DLD1 (cell line): ENCODE data around the gene ADARB1.

Experiments
- in situ Hi-C: cut with HindIII; loops from 2 replicates; pipeline ENCODE4 v1.10.0; 2017; ENCODE audit warnings: low sequenced_read_pairs

ADARB1 gene

DNA sequence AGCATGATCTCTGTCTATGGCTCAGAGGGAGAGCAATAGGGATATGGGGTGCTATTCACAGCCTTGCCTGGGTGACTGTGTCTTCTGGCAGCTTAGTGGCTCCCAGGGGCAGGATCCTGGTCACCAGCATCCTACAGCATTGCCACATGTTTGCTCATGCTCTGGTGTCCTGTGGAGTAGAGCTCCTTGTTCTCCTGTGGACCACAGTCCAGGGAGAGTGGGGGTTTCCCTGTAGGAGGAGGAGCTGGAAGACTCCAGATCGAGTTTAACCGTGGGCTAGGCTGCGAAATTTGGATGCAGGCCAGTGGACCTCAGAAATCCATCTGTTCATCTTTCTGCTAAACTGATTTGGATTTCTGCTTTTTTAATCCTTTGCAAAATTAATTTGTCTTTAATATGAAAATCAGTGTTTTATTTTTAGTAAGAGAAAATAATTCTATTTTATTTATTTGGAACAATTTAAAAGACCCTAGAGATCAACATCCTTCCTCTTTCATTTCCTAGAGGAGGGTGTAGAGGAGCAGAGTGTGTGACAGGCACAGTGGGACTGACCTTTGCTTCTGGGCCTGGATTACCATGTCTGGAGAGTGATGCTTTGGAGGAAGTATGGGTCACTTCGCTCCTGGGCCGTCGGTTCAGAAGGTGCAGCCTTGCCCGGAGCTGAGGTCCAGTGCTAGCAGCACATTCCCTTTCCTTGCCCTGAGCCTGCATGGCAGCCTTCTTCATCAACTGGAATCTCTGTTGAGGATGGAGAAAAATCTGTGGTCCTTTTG is 17.4 kb downstream of the ADARB1 start:
- in situ Hi-C loops = no loop called here

DNA sequence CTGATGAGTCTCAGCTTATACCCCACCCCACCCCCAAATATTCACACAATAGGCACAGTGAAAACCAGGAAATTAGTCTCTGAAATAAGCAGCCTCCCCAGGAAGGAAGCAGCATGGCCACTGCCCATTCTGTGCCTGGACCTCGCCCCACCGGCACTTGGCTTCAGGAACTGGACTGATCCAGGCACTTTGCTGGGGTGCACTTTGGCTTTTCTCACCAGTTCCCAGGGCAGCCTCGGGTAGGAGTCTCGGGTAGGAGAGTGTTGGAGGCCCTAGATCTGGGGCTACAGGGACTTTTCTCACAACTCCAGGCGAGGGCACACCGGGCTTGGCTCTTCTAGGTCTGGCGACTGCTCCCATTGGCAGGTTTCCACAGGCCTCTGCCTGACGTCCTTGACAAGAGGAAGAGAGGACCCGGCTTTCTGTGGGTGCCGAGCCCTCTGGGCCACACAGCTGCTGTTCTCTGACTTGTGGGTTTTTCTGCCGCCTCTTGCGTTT is 18.7 kb downstream of the ADARB1 start:
- in situ Hi-C loops = no loop called here

- in situ Hi-C loops = no loop called here
These were observed 20.0 kb downstream of the ADARB1 start for GRCh38 chr21:45094412-45094811.

DNA sequence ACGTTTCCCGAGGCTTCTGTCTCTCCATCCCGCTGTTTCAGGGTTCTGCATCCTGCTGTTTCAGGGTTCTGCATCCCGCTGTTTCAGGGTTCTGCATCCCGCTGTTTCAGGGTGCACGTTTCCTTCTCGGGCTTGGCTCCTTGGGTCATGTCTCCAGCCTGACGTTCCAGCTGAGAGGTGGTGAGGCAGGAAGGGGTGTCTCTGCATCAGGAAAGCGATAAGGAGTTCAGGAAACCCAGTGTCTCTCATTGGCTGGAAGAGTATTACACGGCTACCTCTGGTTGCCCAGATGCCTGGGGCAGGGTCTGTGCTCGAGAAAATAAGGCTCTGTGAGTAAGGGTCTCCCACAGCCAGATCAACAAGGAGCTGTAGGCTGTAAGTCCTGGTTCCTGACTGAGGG is 21.1 kb downstream of the ADARB1 start:
- in situ Hi-C loops = no loop called here

GRCh38 chr21:45096217-45096616 is 21.8 kb downstream of the ADARB1 start:
- in situ Hi-C loops = no loop called here

DNA sequence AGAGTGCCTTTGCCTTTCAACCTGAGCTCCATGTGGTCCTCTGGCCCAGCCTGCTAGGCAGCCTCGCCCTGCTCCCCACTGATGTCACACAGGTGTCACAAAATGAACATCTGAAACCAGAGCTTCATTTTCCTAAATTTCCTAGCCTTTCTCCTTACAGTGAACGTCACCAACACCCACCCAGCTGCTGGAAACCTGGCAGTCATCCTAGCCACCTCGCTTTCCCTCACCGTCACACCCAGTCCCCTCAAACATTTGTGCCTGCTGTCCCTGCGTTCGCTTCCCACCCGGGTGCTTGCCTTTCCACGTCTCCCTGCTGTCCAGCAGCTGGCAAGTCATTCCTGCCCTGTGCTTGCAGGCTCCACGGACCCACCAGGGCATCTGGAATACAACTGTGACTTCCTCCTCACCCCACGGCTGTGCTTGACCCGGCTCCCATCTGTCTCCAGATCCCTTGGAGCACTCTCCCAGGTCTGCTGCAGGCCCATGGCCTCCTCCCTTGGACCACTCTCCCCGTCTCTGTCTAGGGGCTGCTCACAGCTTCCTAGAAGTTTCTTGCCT is 23.5 kb downstream of the ADARB1 start:
- in situ Hi-C loops = no loop called here

DNA sequence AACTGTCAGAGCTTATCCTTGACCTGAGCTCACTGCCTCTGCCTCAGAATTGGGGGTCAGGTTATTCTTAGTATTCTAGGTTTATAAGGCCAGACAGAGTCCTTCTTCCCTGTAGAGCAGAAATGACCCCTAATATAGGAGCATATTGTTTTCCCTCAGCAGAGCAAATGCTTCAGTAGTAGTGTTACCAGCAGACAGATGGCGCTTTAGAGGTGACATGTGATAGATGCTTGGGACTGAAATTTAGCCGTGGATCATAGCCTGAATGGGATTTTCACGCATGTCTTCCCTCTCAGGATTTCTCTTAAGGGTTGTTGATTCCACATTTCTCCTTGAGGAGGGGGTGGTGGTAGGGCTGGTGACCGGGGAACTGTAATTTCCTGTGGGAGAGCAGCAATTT is 24.5 kb downstream of the ADARB1 start:
- in situ Hi-C loops = no loop called here

DNA sequence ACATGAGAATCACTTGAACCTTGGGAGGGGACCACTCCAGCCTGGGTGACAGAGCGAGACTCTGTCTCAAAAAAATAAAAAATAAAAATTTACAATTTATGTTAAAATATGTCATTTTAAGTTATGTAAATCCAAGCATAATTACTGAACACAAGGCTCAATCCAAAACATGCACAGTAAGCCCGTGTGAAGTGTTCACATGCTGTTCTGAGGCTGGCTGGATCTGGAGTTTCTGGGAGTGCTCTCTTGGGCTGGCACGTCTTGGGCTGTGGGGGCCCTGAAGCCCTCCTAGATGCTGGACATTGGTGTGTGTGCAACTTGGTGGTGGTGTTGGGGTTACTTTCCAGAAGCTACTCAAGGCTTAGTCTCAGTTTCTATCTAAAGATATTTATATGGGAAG is 25.2 kb downstream of the ADARB1 start:
- in situ Hi-C loops = no loop called here

- in situ Hi-C loops = no loop called here
These were observed 26.5 kb downstream of the ADARB1 start for GRCh38 chr21:45100866-45101265.

DNA sequence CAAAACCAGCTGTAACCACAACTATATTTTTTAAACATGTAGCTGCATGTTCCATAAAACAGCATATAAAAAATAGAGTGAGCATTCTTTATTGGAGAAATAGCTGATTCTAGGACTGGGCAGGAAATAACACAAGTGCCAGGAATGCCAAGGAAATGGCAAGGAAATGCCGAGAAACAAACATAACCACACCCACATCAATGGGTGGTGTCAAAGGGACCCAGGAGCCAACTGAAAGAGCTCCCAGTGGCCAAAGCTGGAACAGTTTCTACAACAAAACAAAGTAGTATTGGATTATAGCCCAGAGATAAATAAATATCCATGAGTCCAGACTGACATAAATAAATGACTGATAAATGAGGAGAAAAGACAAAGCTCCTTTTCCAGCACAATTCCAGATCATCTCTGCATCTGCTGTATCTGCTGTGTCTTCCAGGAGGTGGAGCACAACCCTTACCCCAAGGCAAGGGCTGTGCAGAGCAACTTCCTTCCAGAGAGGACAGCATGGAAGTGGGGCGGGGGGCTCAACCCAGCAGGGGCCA is 28.1 kb downstream of the ADARB1 start:
- in situ Hi-C loops = no loop called here

DNA sequence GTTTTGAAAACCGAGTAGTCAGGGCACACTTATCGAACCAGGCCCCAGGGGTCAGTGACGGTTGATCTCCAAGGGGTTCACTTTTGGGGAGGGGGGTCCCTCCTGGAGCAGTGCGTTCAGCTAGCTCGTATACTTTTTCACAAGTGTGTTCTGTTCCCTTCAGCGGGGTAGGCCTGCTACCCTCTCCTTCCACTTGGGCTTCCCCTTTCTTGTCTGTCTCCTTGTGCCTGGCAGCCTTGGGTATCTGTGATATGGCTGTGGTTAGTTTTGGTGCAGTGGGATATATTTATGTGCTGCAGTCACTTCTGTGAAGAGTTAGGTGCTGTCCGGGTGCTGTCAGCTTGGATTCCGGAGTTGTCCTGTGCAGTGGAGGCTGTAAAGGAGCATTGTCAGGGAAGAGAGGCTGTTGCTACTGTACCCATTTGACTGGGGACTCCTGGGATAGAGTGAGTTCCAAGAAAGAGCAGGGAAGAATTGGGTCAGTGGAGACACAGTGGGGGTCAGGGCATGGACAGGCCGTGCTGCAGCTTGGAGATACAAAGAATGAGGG is 29.7 kb downstream of the ADARB1 start:
- in situ Hi-C loops = no loop called here

GRCh38 chr21:45104560-45104959 is 30.2 kb downstream of the ADARB1 start:
- in situ Hi-C loops = no loop called here

DNA sequence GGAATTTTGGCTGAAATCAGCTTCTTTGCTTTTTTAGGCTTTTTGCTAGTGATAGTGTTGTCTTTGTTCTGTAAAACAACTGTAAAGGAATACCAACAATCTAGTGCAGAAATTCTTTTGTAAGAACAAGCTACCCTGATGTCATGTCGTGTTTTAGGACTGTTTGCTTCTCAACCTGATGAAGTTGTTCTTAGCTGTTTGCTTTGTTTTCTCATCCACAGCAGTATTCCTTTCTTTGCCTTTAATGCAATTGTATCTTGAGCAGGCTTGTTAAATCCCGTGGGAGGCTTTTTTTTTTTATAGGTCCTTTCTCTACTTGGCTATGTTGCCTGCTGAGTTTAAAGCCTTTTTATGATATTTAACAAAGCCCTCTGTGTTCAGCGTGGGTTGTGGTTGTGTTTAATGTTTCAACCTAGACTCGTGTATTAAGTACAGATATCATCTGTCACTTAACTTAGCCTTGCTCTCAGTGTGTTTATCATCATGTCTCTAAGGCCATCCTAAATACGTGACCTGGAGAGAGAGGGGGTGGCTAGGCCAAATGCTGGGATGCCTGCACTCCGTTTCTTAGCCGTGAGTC is 31.6 kb downstream of the ADARB1 start:
- in situ Hi-C loops = no loop called here

DNA sequence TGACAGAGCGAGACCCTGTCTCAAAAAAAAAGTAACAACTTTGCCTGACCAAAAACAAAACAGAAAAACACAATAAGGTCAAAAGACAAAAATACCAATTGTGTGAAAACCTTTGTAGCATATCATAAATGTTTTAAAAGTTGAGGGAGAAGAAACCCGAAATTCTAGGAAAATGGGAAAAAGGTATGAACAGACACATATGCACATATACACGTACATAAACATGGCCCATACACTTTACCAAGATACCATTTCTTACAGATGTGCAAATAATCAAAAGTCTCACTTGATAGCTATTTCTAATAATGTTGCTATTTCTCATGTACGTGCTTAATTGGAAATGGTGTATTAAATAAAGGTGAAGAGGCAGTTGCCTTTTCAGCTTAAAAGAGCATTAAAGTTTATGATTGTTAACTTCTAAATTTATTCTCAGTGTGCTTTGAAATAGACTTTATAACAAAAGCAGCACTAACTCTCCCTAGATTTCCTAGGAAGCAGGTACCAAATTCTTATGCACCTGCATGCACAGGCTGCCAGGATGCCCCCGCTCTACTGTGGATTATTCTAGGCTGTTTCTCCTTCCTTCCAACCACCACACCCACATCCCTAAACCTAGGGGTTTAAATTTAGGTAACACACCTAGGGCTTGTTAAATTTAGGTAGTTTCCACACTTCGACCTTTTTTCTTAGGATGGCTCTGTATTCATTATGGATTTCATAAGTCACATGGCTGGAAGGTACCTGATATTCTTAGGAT is 33.8 kb downstream of the ADARB1 start:
- in situ Hi-C loops = no loop called here

DNA sequence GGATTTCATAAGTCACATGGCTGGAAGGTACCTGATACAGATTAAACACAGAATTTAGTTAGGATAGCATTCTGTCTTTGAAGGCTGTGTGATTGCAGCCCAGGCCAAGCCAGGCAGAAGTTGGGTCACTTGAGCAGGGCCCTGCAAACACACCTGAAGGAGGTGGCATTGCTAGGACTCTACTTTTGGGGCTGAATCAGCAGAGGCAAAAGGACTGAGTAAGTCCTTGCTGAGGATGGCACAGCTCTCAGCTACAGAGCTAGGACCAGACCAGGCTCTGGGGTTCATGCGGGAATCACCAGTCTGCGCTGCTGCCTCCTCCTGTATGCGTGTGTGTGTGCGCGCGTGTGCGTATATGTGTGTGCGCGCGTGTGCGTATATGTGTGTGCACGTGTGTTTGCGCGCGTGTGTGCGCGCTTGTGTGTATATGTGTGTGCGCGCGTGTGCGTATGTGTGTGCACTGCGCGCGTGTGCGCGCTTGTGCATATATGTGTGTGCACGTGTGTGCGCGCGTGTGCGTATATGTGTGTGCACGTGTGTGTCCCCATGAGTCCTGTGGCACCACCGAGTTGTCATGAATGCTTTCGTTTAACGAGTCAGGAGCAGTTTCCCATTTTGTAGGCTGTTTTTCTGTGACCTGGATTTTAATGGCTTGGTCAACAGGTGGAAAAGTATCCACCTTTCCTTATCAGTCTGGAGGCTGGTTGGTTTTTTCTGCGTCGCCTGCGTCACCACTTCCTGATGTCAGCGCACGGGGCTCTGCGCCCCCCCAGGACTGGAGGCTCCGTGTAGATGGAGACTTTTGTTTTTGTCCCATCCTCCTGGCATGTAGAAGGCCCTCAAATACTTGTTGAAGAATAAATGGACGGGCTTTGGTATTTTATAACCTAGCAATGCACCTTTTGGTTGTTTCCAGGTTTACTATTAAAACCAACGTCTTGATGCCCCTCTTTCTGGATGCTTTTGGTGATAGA is 34.7 kb downstream of the ADARB1 start:
- in situ Hi-C loops = no loop called here

DNA sequence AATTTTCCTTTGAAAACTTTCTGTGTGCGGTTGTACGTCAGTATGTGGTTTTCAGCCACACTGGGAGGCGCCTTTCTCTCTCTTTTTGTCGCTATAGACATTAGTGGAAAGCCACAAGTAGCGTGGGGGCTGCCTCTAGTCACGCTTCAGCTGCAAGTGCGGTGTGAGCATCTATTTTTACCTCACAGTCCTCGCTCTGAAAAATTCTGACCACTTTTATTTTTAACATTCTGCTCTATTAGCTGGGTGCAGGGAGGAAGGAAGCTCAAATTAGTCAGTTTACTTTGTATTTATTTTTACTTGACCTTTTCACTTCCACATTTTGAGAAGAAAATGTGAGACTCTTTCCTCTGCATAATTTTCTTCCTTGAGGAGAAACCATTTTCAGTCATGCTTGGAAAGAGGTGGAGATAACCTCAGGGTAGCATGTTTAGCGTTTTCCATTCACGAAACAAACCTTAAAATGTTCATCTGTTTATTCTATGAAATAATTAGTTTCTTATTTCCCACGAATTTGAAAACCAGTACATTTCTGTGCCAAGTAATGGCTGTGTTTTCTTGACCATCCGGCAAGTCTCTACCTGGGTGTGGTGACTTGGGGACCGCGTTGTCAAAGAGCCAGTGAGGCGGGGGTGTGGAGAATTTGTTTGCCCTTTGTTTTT is 35.6 kb downstream of the ADARB1 start:
- in situ Hi-C loops = no loop called here

GRCh38 chr21:45110873-45111624 is 36.7 kb downstream of the ADARB1 start:
- in situ Hi-C loops = no loop called here

DNA sequence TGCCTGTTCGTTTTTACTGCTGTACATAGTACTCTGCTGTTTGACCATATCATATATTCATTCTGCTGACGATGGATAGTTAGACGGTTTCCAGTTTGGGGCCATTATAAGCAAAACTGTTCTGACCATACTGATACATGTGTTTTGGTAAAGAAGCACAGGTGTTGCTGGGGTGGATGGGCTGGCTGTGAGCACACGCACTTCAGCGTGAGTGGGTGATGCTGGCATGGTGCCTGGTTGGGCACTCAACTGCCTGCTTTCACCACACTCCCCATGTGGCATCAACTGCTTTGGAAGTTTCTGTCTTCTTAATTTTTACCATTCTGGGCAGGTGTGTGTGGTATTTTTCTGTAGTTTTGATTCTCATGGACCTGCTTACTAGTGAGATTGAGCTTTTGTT is 37.3 kb downstream of the ADARB1 start:
- in situ Hi-C loops = no loop called here

GRCh38 chr21:45112371-45112770 is 38.0 kb downstream of the ADARB1 start:
- in situ Hi-C loops = no loop called here
